Natural killer cell (primary cell): ENCODE data around the gene POU4F3. TPM values are rescaled to one million over a fixed set of nuclear protein-coding genes. Genes with fewer than 3 reads are reported as not detected.

Source experiments
- ATAC-seq, 3 donors: fragments of 150-1000 bp in 2 of 3; fragments of 200-7000 bp in 1 of 3; cut with Tn5 transposase; 1 replicate in 1 of 3; 2 replicates in 2 of 3; pipeline ENCODE4 v1.10.0; 2021; ENCODE audit warnings: mild to moderate bottlenecking in 2 of 3, moderate library complexity in 2 of 3
- DNase-seq, 2 donors: peaks; one replicate each; pipeline versions ENCODE4 v3.0.0 to v3.0.0-alpha.2; 2013 to 2021; ENCODE audit warnings: mixed read lengths in 1 of 2
- H3K27ac ChIP-seq: one replicate; pipeline ENCODE4 v1.5.1; 2013; ENCODE audit warnings: mild to moderate bottlenecking, low read length
- H3K27me3 ChIP-seq: one replicate; pipeline ENCODE4 v1.6.1; 2013; ENCODE audit warnings: low read length; ENCODE audit not compliant: control insufficient read depth, insufficient read depth
- H3K36me3 ChIP-seq: one replicate; pipeline ENCODE4 v1.6.1; 2013; ENCODE audit warnings: low read length; ENCODE audit not compliant: control insufficient read depth, insufficient read depth
- H3K4me1 ChIP-seq: one replicate; pipeline ENCODE4 v1.6.1; 2013; ENCODE audit warnings: low read length; ENCODE audit not compliant: control insufficient read depth, insufficient read depth
- H3K4me3 ChIP-seq: one replicate; pipeline ENCODE4 v1.5.1; 2013; ENCODE audit warnings: low read length
- H3K9me3 ChIP-seq: one replicate; pipeline ENCODE4 v1.6.1; 2013; ENCODE audit warnings: low read length; ENCODE audit not compliant: control insufficient read depth, insufficient read depth
- H3K27ac Mint-ChIP-seq, 2 donors: one replicate each; pipeline ENCODE4 v1.8.0; 2022; ENCODE audit warnings: mild to moderate bottlenecking in 2 of 2, mixed read lengths in 2 of 2, moderate library complexity in 1 of 2
- H3K27me3 Mint-ChIP-seq, 2 donors: one replicate each; pipeline ENCODE4 v1.8.0; 2022; ENCODE audit warnings: low read depth in 2 of 2, mixed read lengths in 2 of 2
- H3K36me3 Mint-ChIP-seq: one replicate; pipeline ENCODE4 v1.8.0; 2022; ENCODE audit warnings: mixed read lengths
- H3K4me1 Mint-ChIP-seq, 2 donors: one replicate each; pipeline ENCODE4 v1.8.0; 2022; ENCODE audit warnings: mixed read lengths in 2 of 2
- H3K4me3 Mint-ChIP-seq: one replicate; pipeline ENCODE4 v1.8.0; 2022; ENCODE audit warnings: mild to moderate bottlenecking, moderate library complexity, mixed read lengths
- H3K9me3 Mint-ChIP-seq, 2 donors: one replicate each; pipeline ENCODE4 v1.8.0; 2022; ENCODE audit warnings: mixed read lengths in 2 of 2
- CTCF ChIP-seq: fragments of 200-600 bp; IDR thresholded peaks from one replicate; pipeline ENCODE4 v1.8.0; 2022; ENCODE audit warnings: antibody characterized with exemption
- WGBS: methylation state at CpG from one replicate; pipeline ENCODE4 v1.1.7; 2013; ENCODE audit warnings: missing lambda C conversion rate; ENCODE audit not compliant: insufficient coverage; 5-methylcytosine and 5-hydroxymethylcytosine counted together
- intact Hi-C: fragments of 100-400 bp; cut with micrococcal nuclease; formaldehyde crosslinking; loops from one replicate; pipeline ENCODE4 v1.14.2; 2022
- total RNA-seq, 4 donors: library from RNA; stranded (reverse); fragments of 120-200 nt in 1 of 4; gene quantifications; one replicate each; pipeline versions ENCODE4 v1.2.3 to v1.2.4, GENCODE V29; 2013 to 2022

The POU4F3 gene
- total RNA-seq, 3 donors from 2014 or later (not counting 1 experiment from before 2014, with no cell fraction given): 0.16 TPM; not detected in 2

- DNase-seq (no peak), ATAC-seq (no peak)
- Mint-ChIP-seq H3K4me1 (no peaks in the 10 kb centered on the region), H3K27ac (no peak overlapping the region), H3K36me3 (no peaks in the 10 kb centered on the region), H3K4me3 (no peak overlapping the region), H3K9me3 (no peaks in the 10 kb centered on the region), H3K27me3 (peaks cover 18 to 41% of the 10 kb centered on the region in 2 donors)
- no peaks in the 10 kb centered on the region for H3K9me3 ChIP-seq
- TF ChIP-seq CTCF: no peak
- no peaks in the 10 kb centered on the region for H3K27me3 ChIP-seq
- no peaks in the 10 kb centered on the region for H3K36me3 ChIP-seq
- H3K27ac ChIP-seq: no peak overlapping the region
- no peaks in the 10 kb centered on the region for H3K4me1 ChIP-seq
- no peak overlapping the region for H3K4me3 ChIP-seq
- 2% methylated on average over 7 of the region's 7 CpGs for WGBS
- intact Hi-C loops: no loop called here
Measured at GRCh38 chr5:146313027-146313426, 25.6 kb upstream of the POU4F3 start.

- Histone ChIP-seq H3K9me3 (no peaks in the 10 kb centered on the region), H3K4me3 (no peak overlapping the region), H3K27ac (no peak overlapping the region), H3K36me3 (no peaks in the 10 kb centered on the region), H3K4me1 (no peaks in the 10 kb centered on the region), H3K27me3 (no peaks in the 10 kb centered on the region)
- 100% methylated on average over 1 of the region's 1 CpG for WGBS
- Mint-ChIP-seq H3K4me3 (no peak overlapping the region), H3K27ac (no peak overlapping the region), H3K4me1 (no peaks in the 10 kb centered on the region), H3K36me3 (no peaks in the 10 kb centered on the region), H3K9me3 (no peaks in the 10 kb centered on the region), H3K27me3 (peaks cover 8 to 29% of the 10 kb centered on the region in 2 donors)
- intact Hi-C loops: no loop called here
- ATAC-seq: no peak
- DNase-seq: no peak
- TF ChIP-seq CTCF: no peak
Measured at GRCh38 chr5:146321571-146321970, 17.1 kb upstream of the POU4F3 start.

GRCh38 chr5:146327257-146327870 is 11.3 kb upstream of the POU4F3 start:
- H3K4me3 ChIP-seq: no peak overlapping the region
- no peak overlapping the region for H3K4me3 Mint-ChIP-seq

More at GRCh38 chr5:146327257-146327870, 11.3 kb upstream of the POU4F3 start:
- H3K4me1 ChIP-seq: no peaks in the 10 kb centered on the region
- no peaks in the 10 kb centered on the region for H3K36me3 Mint-ChIP-seq
- intact Hi-C loops: no loop called here
- peaks cover 3% of the 10 kb centered on the region for H3K27me3 ChIP-seq
- no peaks in the 10 kb centered on the region for H3K9me3 ChIP-seq
- no peak overlapping the region for H3K27ac ChIP-seq
- H3K4me1 Mint-ChIP-seq: no peaks in the 10 kb centered on the region
- no peak overlapping the region for H3K27ac Mint-ChIP-seq
- no peaks in the 10 kb centered on the region for H3K9me3 Mint-ChIP-seq
- DNase-seq: no peak
- no peaks in the 10 kb centered on the region for H3K36me3 ChIP-seq
- peaks cover 31 to 48% of the 10 kb centered on the region in 2 donors for H3K27me3 Mint-ChIP-seq
- 66% methylated on average over 4 of the region's 7 CpGs for WGBS
- no peak for ATAC-seq
- TF ChIP-seq CTCF: no peak
